Progenitor cell of endocrine pancreas (in vitro differentiated cells): Measurements from ENCODE around the gene NTF3. TPM values are rescaled to one million over a fixed set of nuclear protein-coding genes. Genes with fewer than 3 reads are reported as not detected.

ENCODE experiments used
- DNase-seq: peaks from one replicate; pipeline ENCODE4 v3.0.0; 2021; ENCODE audit warnings: low spot score; ENCODE audit not compliant: unreplicated experiment
- H3K27ac Mint-ChIP-seq: 2 replicates; pipeline ENCODE4 v1.8.0; 2021; ENCODE audit warnings: mild to moderate bottlenecking, moderate library complexity, mixed read lengths
- H3K27me3 Mint-ChIP-seq: 2 replicates; pipeline ENCODE4 v1.8.0; 2021; ENCODE audit warnings: mixed read lengths
- H3K36me3 Mint-ChIP-seq: 2 replicates; pipeline ENCODE4 v1.8.0; 2022; ENCODE audit warnings: mixed read lengths; ENCODE audit not compliant: insufficient read depth
- H3K4me1 Mint-ChIP-seq: 2 replicates; pipeline ENCODE4 v1.8.0; 2021; ENCODE audit warnings: low read depth, mixed read lengths
- H3K4me3 Mint-ChIP-seq: 2 replicates; pipeline ENCODE4 v1.8.0; 2021; ENCODE audit warnings: low read depth, mild to moderate bottlenecking, moderate library complexity, mixed read lengths
- H3K9me3 Mint-ChIP-seq: 2 replicates; pipeline ENCODE4 v1.8.0; 2021; ENCODE audit warnings: low read depth, mixed read lengths
- total RNA-seq: library from RNA; stranded (reverse); gene quantifications from 2 replicates; pipeline ENCODE4 v1.2.1, GENCODE V29; 2021
- TF ChIP-seq, protein P1 (sequence below): fragments of 200-600 bp; sonication (generic); IDR thresholded peaks from one replicate; pipeline ENCODE4 v1.5.0; 2021; ENCODE audit warnings: antibody characterized with exemption, mild to moderate bottlenecking; ENCODE audit not compliant: unreplicated experiment

NTF3 gene
- total RNA-seq, 1 donor from 2014 or later, result 1.2 TPM

DNA sequence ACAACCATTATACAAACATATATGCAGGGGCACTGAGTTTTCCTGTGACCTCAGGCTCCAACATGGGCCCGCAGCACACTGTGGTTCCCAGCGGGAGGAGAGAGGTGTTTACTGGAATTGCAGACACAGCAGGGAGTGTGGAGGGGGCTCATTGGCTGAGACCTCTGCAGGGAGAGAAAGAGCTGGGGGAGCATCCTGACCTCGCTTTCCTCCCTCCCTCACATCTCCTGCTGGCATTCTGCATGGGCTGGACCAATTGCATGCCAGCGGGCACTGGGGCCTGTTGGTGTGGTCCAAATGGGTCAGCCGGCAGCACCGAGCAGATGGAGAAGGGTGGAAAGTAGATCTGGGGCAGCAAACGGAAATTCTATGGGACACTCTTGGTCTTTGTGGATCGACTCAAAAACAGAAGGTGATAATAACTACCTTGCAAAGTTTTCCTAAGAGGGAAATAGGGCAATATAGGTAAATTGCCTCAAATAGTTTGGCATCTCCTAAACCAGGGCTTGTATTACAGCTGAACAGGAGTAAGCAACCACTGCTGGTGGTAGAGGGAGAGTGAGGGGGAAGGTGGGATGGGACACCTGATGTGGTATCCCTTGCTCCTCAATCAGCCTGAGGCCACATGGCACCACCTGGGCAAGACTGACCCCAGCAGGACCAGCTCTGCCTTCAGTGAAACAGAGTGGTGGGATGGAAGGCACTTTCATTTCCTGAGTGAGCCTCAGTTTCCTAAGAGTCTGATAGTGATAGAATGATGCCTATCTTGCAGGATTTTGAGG lies 86.9 kb downstream of the NTF3 start:
- no peaks in the 10 kb centered on the region for H3K36me3 Mint-ChIP-seq
- no peaks in the 10 kb centered on the region for H3K4me1 Mint-ChIP-seq
- H3K9me3 Mint-ChIP-seq, result no peaks in the 10 kb centered on the region
- no peak overlapping the region for H3K4me3 Mint-ChIP-seq
- H3K27me3 Mint-ChIP-seq, result peaks cover 41% of the 10 kb centered on the region
- TF ChIP-seq, protein P1, sequence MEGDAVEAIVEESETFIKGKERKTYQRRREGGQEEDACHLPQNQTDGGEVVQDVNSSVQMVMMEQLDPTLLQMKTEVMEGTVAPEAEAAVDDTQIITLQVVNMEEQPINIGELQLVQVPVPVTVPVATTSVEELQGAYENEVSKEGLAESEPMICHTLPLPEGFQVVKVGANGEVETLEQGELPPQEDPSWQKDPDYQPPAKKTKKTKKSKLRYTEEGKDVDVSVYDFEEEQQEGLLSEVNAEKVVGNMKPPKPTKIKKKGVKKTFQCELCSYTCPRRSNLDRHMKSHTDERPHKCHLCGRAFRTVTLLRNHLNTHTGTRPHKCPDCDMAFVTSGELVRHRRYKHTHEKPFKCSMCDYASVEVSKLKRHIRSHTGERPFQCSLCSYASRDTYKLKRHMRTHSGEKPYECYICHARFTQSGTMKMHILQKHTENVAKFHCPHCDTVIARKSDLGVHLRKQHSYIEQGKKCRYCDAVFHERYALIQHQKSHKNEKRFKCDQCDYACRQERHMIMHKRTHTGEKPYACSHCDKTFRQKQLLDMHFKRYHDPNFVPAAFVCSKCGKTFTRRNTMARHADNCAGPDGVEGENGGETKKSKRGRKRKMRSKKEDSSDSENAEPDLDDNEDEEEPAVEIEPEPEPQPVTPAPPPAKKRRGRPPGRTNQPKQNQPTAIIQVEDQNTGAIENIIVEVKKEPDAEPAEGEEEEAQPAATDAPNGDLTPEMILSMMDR, result no peak
- DNase-seq, result no peak
- H3K27ac Mint-ChIP-seq, result no peak overlapping the region

DNA sequence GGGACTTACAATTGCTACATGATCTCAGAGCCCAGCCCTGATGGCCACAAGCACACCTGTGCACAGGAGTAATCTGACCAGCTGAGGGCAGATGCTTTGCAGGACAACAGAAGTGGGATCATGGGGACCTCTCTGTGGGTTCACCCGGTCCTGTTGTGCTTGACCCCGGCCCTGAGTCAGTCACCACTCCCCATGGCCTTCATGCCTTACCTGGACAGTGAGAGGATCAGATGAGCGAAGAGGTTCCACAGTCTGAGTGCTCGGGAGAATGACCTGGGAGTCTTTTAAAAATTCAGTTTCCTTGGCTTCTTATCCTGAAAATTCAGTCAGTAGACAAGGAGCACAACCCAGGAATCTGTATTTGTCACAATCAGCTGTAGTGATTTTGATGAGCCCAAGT lies 88.1 kb downstream of the NTF3 start:
- DNase-seq, result no peak
- no peaks in the 10 kb centered on the region for H3K36me3 Mint-ChIP-seq
- no peaks in the 10 kb centered on the region for H3K9me3 Mint-ChIP-seq
- H3K4me3 Mint-ChIP-seq, result no peak overlapping the region
- no peak overlapping the region for H3K27ac Mint-ChIP-seq
- no peaks in the 10 kb centered on the region for H3K4me1 Mint-ChIP-seq
- peaks cover 37% of the 10 kb centered on the region for H3K27me3 Mint-ChIP-seq
- TF ChIP-seq, protein P1, result no peak

DNA sequence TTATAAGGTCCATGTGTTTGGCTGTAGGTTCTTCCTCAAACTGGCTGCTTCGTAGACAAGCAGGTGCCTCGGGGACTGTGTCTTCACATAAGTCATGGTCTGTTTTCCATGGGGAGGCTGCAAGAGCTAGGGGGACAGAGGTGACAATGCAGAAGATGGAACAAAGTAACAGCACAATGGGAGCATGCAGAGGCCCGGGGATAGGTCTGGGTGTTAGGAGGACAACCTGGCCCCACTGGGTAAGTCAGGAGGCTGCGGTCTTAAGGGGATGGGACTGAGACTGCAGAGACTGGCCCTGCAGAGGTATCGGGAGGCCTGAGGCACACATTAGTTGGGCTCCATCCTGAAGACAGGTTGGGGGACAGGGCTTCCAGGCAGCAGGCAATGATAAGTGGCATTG lies 88.9 kb downstream of the NTF3 start:
- H3K27ac Mint-ChIP-seq, result no peak overlapping the region
- TF ChIP-seq, protein P1, result no peak
- peaks cover 31% of the 10 kb centered on the region for H3K27me3 Mint-ChIP-seq
- no peak for DNase-seq
- no peaks in the 10 kb centered on the region for H3K9me3 Mint-ChIP-seq
- no peaks in the 10 kb centered on the region for H3K4me1 Mint-ChIP-seq
- H3K36me3 Mint-ChIP-seq, result no peaks in the 10 kb centered on the region
- no peak overlapping the region for H3K4me3 Mint-ChIP-seq

DNA sequence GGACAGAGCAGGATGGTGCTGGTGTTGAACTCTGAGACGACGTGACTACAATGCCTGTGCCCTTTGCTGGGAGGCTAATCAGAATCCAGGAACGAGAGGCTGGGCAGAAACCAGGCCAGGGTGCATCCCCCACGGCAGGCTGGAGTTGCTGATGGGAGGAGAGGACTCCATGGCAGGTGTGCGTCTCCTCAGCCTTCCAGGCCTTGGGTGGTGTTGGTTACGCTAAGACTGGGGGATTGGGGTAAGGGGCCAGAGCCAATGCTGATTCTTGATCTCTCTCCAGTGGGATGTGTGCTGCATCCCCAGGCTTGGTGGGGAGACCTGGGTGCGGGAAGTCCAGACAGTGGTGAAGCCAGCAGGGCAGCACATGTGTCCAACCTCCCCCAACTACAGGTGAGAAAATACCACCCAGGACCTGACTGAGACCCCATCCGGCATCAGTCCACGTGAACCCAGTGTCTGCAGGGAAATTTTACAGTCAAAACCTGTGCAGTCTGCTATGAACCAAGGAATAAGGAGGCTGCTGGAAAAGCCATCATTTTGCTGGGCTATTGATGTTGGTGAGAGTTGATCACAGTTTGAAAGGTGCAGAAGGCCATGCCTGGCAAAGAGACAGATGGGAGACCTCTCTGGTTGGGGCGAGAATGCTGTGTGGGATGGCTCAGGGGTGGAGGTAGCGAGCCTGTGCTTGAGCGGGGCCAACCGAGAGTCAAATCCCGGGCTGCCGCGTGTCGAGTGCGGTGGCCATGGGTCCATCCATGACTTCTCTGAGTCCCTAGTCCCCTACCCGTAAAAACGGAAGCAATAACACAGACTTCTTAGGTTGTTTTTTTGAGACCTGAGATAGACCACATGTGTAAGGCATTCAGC lies 89.8 kb downstream of the NTF3 start:
- H3K36me3 Mint-ChIP-seq, result no peaks in the 10 kb centered on the region
- no peak for DNase-seq
- peaks cover 31% of the 10 kb centered on the region for H3K27me3 Mint-ChIP-seq
- TF ChIP-seq, protein P1, result no peak
- no peaks in the 10 kb centered on the region for H3K4me1 Mint-ChIP-seq
- H3K27ac Mint-ChIP-seq, result no peak overlapping the region
- no peak overlapping the region for H3K4me3 Mint-ChIP-seq
- H3K9me3 Mint-ChIP-seq, result no peaks in the 10 kb centered on the region
